ENCODE data around the gene FAM124B. TPM values are rescaled to one million over a fixed set of nuclear protein-coding genes. Genes with fewer than 3 reads are reported as not detected.

The FAM124B gene
- total RNA-seq, 6 donors from 2014 or later, result 1.5 to 3.5 (median 2.1) TPM

DNA sequence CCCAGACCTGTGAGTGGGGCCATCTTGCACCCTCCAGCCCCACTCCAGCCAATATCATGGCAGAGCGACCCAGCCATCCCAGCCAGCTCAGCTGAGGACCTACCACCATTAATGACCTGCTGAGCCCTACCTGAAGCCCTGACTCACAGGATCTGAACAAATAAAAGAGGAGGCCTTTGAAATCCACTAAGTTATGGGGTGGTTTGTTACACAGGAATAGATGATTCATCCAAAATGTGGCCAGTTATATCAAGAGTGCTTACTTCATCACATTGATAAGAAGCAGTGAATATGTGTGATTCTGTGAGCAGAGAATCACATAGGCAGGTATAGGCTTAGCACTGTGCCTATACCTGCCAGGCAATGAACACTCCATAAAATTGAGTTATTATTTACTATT lies 34.7 kb upstream of the FAM124B start:
- Histone ChIP-seq H3K4me3 (no peak overlapping the region), H3K36me3 (no peaks in the 10 kb centered on the region), H3K4me1 (no peaks in the 10 kb centered on the region), H3K27ac (no peak overlapping the region), H3K9me3 (no peaks in the 10 kb centered on the region), H3K27me3 (no peaks in the 10 kb centered on the region)
- DNase-seq (no peak), ATAC-seq (ENCODE audit: low FRiP score in 2 of 2) (no peak)
- WGBS, 2 donors, result 80 to 92% methylated on average over 1 of the region's 1 CpG
- no peak for TF ChIP-seq POLR2A (IDR thresholded peaks at IDR 0.05)
- no peak for TF ChIP-seq CTCF (IDR thresholded peaks at IDR 0.05)
- no peak for TF ChIP-seq EP300 (IDR thresholded peaks at IDR 0.05)
- no peak for TF ChIP-seq POLR2AphosphoS5 (IDR thresholded peaks at IDR 0.05)

DNA sequence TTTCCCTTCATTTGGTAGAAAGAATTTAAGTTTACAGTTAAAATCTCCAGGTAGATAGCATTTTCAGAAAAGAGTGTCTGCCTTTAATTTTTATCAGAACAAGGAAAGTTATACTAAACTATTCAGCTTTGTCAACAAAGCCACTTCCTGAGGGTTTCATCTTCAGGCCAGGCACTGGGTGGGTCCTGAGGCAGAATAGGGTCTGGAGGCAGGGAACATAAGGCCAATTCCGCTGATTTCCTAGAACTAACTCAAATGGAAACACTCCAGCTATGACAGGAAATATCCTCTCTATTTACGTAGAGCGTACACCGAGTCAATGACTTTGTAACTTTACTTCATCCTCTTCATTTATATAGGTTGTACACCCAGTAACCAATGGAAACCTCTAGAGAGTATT lies 32.7 kb upstream of the FAM124B start:
- ATAC-seq (ENCODE audit: low FRiP score in 2 of 2) (no peak), DNase-seq (no peak)
- no peak overlapping the region for H3K4me3 ChIP-seq
- no peaks in the 10 kb centered on the region for H3K9me3 ChIP-seq
- 60 to 66% methylated on average over 4 of the region's 4 CpGs for WGBS, 2 donors
- H3K27ac ChIP-seq, result peak overlapping the region in 1 of 4 donors; percentile 11
- no peaks in the 10 kb centered on the region for H3K27me3 ChIP-seq
- H3K4me1 ChIP-seq, result no peaks in the 10 kb centered on the region
- H3K36me3 ChIP-seq, result no peaks in the 10 kb centered on the region
- TF ChIP-seq EP300 (IDR thresholded peaks at IDR 0.05) (peak in 1 of 4 donors; percentile 40), POLR2AphosphoS5 (IDR thresholded peaks at IDR 0.05) (no peak)

DNA sequence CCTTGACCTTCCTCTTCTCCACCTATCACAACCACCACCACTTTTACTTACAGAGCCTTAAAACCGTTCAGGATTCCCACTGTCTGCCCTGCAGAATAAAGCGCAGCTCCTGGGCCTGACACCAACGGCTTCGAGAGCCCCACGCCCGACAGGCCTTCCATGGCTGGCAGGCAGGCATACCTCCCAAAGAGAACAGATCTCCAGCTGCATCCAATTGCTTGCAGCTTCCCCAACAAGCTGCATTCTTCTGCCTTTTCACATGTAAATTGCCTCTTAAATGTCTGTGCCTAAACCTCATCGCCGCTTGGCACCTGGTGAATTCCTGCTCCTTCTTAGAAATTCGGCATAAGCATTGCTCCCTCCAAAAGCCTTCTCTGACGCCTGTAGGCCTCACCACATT lies 31.5 kb upstream of the FAM124B start:
- no peaks in the 10 kb centered on the region for H3K36me3 ChIP-seq
- ATAC-seq (ENCODE audit: low FRiP score in 2 of 2), result no peak
- H3K4me1 ChIP-seq, result no peaks in the 10 kb centered on the region
- no peak for TF ChIP-seq EP300 (IDR thresholded peaks at IDR 0.05)
- TF ChIP-seq CTCF (IDR thresholded peaks at IDR 0.05), result no peak
- no peak for TF ChIP-seq POLR2AphosphoS5 (IDR thresholded peaks at IDR 0.05)
- no peak for TF ChIP-seq POLR2A (IDR thresholded peaks at IDR 0.05)
- WGBS, 2 donors, result 88 to 89% methylated on average over 10 of the region's 10 CpGs
- H3K27ac ChIP-seq, result no peak overlapping the region
- peak in 1 of 2 donors; percentile 37 for DNase-seq
- no peaks in the 10 kb centered on the region for H3K9me3 ChIP-seq
- no peak overlapping the region for H3K4me3 ChIP-seq
- no peaks in the 10 kb centered on the region for H3K27me3 ChIP-seq

DNA sequence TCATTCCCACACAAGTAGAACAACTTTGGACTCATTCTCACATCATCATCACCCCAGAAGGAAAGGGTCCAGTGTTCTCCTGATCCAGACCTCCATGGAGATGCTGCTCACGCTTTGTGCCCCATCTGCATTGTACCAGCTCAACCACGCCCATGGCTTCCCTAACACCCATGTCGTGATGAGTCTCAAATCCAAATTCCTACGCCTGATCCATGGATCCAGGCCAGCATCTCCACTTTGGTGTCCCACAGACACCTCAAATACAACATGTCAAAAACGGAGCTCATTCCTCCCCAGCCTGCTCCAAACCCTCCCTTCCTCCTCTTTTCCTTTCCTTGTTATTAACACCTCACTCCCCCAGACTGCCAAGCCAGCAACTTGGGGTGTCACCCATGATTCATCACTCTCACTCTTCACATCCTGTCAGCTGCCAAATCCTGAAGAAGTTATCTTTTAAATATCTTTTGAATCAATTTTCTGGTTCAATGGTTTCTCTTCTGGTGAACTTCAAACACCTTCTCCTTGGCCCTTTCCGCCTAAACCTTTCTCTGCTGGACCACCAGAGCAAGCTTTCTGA lies 30.2 kb upstream of the FAM124B start:
- Histone ChIP-seq H3K4me3 (no peak overlapping the region), H3K27ac (no peak overlapping the region), H3K36me3 (no peaks in the 10 kb centered on the region), H3K9me3 (no peaks in the 10 kb centered on the region), H3K27me3 (no peaks in the 10 kb centered on the region), H3K4me1 (no peaks in the 10 kb centered on the region)
- TF ChIP-seq POLR2AphosphoS5 (IDR thresholded peaks at IDR 0.05) (no peak), POLR2A (IDR thresholded peaks at IDR 0.05) (no peak), CTCF (IDR thresholded peaks at IDR 0.05) (no peak), EP300 (IDR thresholded peaks at IDR 0.05) (no peak)
- WGBS, 2 donors, result 84 to 88% methylated on average over 6 of the region's 6 CpGs
- ATAC-seq (ENCODE audit: low FRiP score in 2 of 2) (no peak), DNase-seq (no peak)

GRCh38 chr2:224429441-224429810 lies 27.5 kb upstream of the FAM124B start:
- no peaks in the 10 kb centered on the region for H3K36me3 ChIP-seq
- no peak overlapping the region for H3K4me3 ChIP-seq
- 67 to 69% methylated on average over 2 of the region's 2 CpGs for WGBS, 2 donors
- H3K9me3 ChIP-seq, result no peaks in the 10 kb centered on the region
- TF ChIP-seq CTCF (IDR thresholded peaks at IDR 0.05), result no peak
- TF ChIP-seq EP300 (IDR thresholded peaks at IDR 0.05), result no peak
- no peak for TF ChIP-seq POLR2AphosphoS5 (IDR thresholded peaks at IDR 0.05)
- no peak for TF ChIP-seq POLR2A (IDR thresholded peaks at IDR 0.05)
- no peak for ATAC-seq (ENCODE audit: low FRiP score in 2 of 2)
- H3K27me3 ChIP-seq, result no peaks in the 10 kb centered on the region
- no peaks in the 10 kb centered on the region for H3K4me1 ChIP-seq
- no peak overlapping the region for H3K27ac ChIP-seq
- DNase-seq, result no peak
